Caco-2 (cell line): Measurements from ENCODE around the gene GSS. TPM values are rescaled to one million over a fixed set of nuclear protein-coding genes. Genes with fewer than 3 reads are reported as not detected.

Experiments used
- BruUV-seq: library from RNA; stranded (reverse); fragments of 400-500 nt; replicated peaks from 2 replicates; lab custom pipeline; 2021; lab: Mats Ljungman, UMichigan
- CTCF ChIA-PET: fragments of 300-600 bp; sonication (Branson Sonifier 250); formaldehyde crosslinking; loops from one replicate; lab custom pipeline; 2022; ENCODE audit warnings: antibody characterized with exemption; lab: Charles Lee
- POLR2A ChIA-PET: fragments of 300-600 bp; sonication (Branson Sonifier 250); formaldehyde crosslinking; loops from one replicate; lab custom pipeline; 2022; ENCODE audit warnings: antibody characterized with exemption; lab: Charles Lee
- DNase-seq, 2 experiments: peaks; one replicate each; pipeline versions ENCODE4 v3.0.0 to v3.0.0-alpha.2; 2020 to 2022
- H3K27me3 ChIP-seq: replicated peaks from 2 replicates; pipeline ENCODE4 v1.6.0; 2011; ENCODE audit warnings: low read length; ENCODE audit not compliant: control insufficient read depth, insufficient read depth
- H3K36me3 ChIP-seq: 2 replicates; pipeline ENCODE4 v1.5.1; 2011; ENCODE audit warnings: low read length; ENCODE audit not compliant: control insufficient read depth, insufficient read depth
- H3K4me1 ChIP-seq: fragments of 250-450 bp; sonication (Bioruptor Pico); 2 replicates; pipeline ENCODE4 v1.5.1; 2020; ENCODE audit warnings: mild to moderate bottlenecking
- H3K4me3 ChIP-seq: 2 replicates; pipeline ENCODE4 v1.5.1; 2011; ENCODE audit warnings: low read depth, mild to moderate bottlenecking, control low read depth, low read length
- H3K9me3 ChIP-seq: fragments of 250-450 bp; sonication (Bioruptor Pico); 2 replicates; pipeline ENCODE4 v1.5.1; 2020; ENCODE audit warnings: mild to moderate bottlenecking, moderate library complexity
- H3K27ac Mint-ChIP-seq: one replicate; pipeline ENCODE4 v1.8.0; 2022; ENCODE audit warnings: mixed read lengths; ENCODE audit not compliant: unreplicated experiment
- H3K27me3 Mint-ChIP-seq: one replicate; pipeline ENCODE4 v1.8.0; 2022; ENCODE audit warnings: mixed read lengths; ENCODE audit not compliant: insufficient read depth, unreplicated experiment
- H3K36me3 Mint-ChIP-seq: one replicate; pipeline ENCODE4 v1.8.0; 2022; ENCODE audit warnings: mild to moderate bottlenecking, mixed read lengths; ENCODE audit not compliant: insufficient read depth, unreplicated experiment
- H3K4me1 Mint-ChIP-seq: one replicate; pipeline ENCODE4 v1.8.0; 2022; ENCODE audit warnings: low read depth, mixed read lengths; ENCODE audit not compliant: unreplicated experiment
- H3K4me3 Mint-ChIP-seq: one replicate; pipeline ENCODE4 v1.8.0; 2022; ENCODE audit warnings: mild to moderate bottlenecking, moderate library complexity, mixed read lengths; ENCODE audit not compliant: unreplicated experiment
- H3K9me3 Mint-ChIP-seq: one replicate; pipeline ENCODE4 v1.8.0; 2022; ENCODE audit warnings: mixed read lengths; ENCODE audit not compliant: unreplicated experiment
- CTCF ChIP-seq, 2 experiments: fragments of 200-600 bp in 1 of 2; IDR thresholded peaks; 1 replicate in 1 of 2; 2 replicates in 1 of 2; pipeline versions ENCODE4 v1.5.1 to v1.8.0; 2011 to 2022; ENCODE audit warnings: antibody characterized with exemption in 1 of 2, control low read depth in 1 of 2, inconsistent platforms in 1 of 2, low read depth in 1 of 2, low read length in 1 of 2, mild to moderate bottlenecking in 1 of 2, moderate library complexity in 1 of 2; ENCODE audit not compliant: insufficient read depth in 1 of 2, severe bottlenecking in 1 of 2, unreplicated experiment in 1 of 2
- intact Hi-C: fragments of 100-400 bp; cut with micrococcal nuclease; formaldehyde crosslinking; loops from one replicate; pipeline ENCODE4 v1.10.0; 2022; ENCODE audit not compliant: unreplicated experiment
- total RNA-seq: library from RNA; stranded (reverse); gene quantifications from 2 replicates; pipeline ENCODE4 v1.2.3, GENCODE V29; 2022

Gene GSS
- total RNA-seq, 1 experiment from 2014 or later = 138 TPM

- no peaks in the 10 kb centered on the region for H3K36me3 ChIP-seq
- no peaks in the 10 kb centered on the region for H3K27me3 ChIP-seq
- ChIA-PET POLR2A (interaction anchor here (0.6 kb wide), 1 partner anchor 75 kb away, joined by 13 read pairs; the partner anchor contains the start of gene ACSS2), CTCF (interaction anchor here (0.7 to 1.7 kb wide), 3 partner anchors 75 to 79 kb away, joined by 3 to 6 read pairs (median 4); partner anchors contain the start of gene GGT7)
- Mint-ChIP-seq H3K27me3 (no peaks in the 10 kb centered on the region), H3K36me3 (peaks cover 29% of the 10 kb centered on the region), H3K27ac (no peak overlapping the region), H3K4me1 (peaks cover 16% of the 10 kb centered on the region), H3K9me3 (no peaks in the 10 kb centered on the region), H3K4me3 (no peak overlapping the region)
- BruUV-seq = no TSS peak
- peaks cover 2% of the 10 kb centered on the region for H3K4me1 ChIP-seq
- no peak for DNase-seq
- H3K4me3 ChIP-seq = no peak overlapping the region
- intact Hi-C loops = loop anchor here (10.0 kb wide), 1 partner anchor 254 kb away; no protein-coding TSS in a partner anchor
- no peaks in the 10 kb centered on the region for H3K9me3 ChIP-seq
- TF ChIP-seq CTCF (IDR thresholded peaks at IDR 0.05; ENCODE audit: insufficient read depth in 1 of 2, low read depth in 1 of 2, low read length in 1 of 2, severe bottlenecking in 1 of 2, unreplicated experiment in 1 of 2) = no peak
Observed at GRCh38 chr20:34951252-34951651, 4.4 kb downstream of the GSS start.

- intact Hi-C loops = no loop called here
- Mint-ChIP-seq H3K9me3 (no peaks in the 10 kb centered on the region), H3K36me3 (peaks cover 19% of the 10 kb centered on the region), H3K27me3 (no peaks in the 10 kb centered on the region), H3K4me1 (no peaks in the 10 kb centered on the region), H3K4me3 (no peak overlapping the region), H3K27ac (no peak overlapping the region)
- Histone ChIP-seq H3K27me3 (no peaks in the 10 kb centered on the region), H3K36me3 (0 out of 2 replicates have a peak, but pooled peaks cover 4% of the 10 kb centered on the region), H3K4me3 (no peak overlapping the region), H3K4me1 (no peaks in the 10 kb centered on the region), H3K9me3 (no peaks in the 10 kb centered on the region)
- ChIA-PET POLR2A (interaction anchor here (0.7 kb wide), 1 partner anchor 49 kb away, joined by 4 read pairs; no protein-coding TSS in a partner anchor), CTCF (interaction anchor here (0.7 to 1.1 kb wide), 2 partner anchors 73 to 76 kb away, joined by 3 to 4 read pairs; partner anchors contain the start of gene GGT7)
- BruUV-seq = no TSS peak
- no peak for DNase-seq
- no peak for TF ChIP-seq CTCF (IDR thresholded peaks at IDR 0.05; ENCODE audit: insufficient read depth in 1 of 2, low read depth in 1 of 2, low read length in 1 of 2, severe bottlenecking in 1 of 2, unreplicated experiment in 1 of 2)
Observed at GRCh38 chr20:34949120-34949519, 6.5 kb downstream of the GSS start.

GRCh38 chr20:34948030-34948429 lies 7.6 kb downstream of the GSS start:
- no peak for TF ChIP-seq CTCF (IDR thresholded peaks at IDR 0.05; ENCODE audit: insufficient read depth in 1 of 2, low read depth in 1 of 2, low read length in 1 of 2, severe bottlenecking in 1 of 2, unreplicated experiment in 1 of 2)
- DNase-seq = no peak
- ChIA-PET POLR2A (no interaction called here), CTCF (interaction anchor here (0.8 to 1.1 kb wide), 3 partner anchors 73 to 75 kb away, joined by 3 to 4 read pairs (median 4); partner anchors contain the start of gene GGT7)
- H3K9me3 Mint-ChIP-seq = no peaks in the 10 kb centered on the region
- no TSS peak for BruUV-seq
- H3K4me1 Mint-ChIP-seq = no peaks in the 10 kb centered on the region
- no peak overlapping the region for H3K4me3 ChIP-seq
- peaks cover 25% of the 10 kb centered on the region for H3K36me3 Mint-ChIP-seq
- H3K27me3 Mint-ChIP-seq = no peaks in the 10 kb centered on the region
- no peaks in the 10 kb centered on the region for H3K4me1 ChIP-seq
- no peaks in the 10 kb centered on the region for H3K27me3 ChIP-seq
- H3K4me3 Mint-ChIP-seq = no peak overlapping the region
- intact Hi-C loops = no loop called here
- peaks cover 6% of the 10 kb centered on the region; the same call in 1 of the 2 replicates for H3K36me3 ChIP-seq
- H3K9me3 ChIP-seq = no peaks in the 10 kb centered on the region
- H3K27ac Mint-ChIP-seq = no peak overlapping the region
